IMR-90 (cell line): ENCODE results near the gene FOXF1. TPM values are rescaled to one million over a fixed set of nuclear protein-coding genes. Genes with fewer than 3 reads are reported as not detected.

Experiments used
- ATAC-seq: fragments of 200-7000 bp; cut with Tn5 transposase; 2 replicates; pipeline ENCODE4 v1.9.1; 2020; ENCODE audit warnings: low read depth, mild to moderate bottlenecking, moderate library complexity
- BruUV-seq: library from RNA; stranded (reverse); fragments of 400-500 nt; replicated peaks from 2 replicates; lab custom pipeline; 2021; lab: Mats Ljungman, UMichigan
- CTCF ChIA-PET: fragments of 300-600 bp; formaldehyde crosslinking; extraction: SDS; loops from one replicate; lab custom pipeline; 2021; ENCODE audit warnings: antibody characterized with exemption; lab: Yijun Ruan, JAX
- POLR2A ChIA-PET: fragments of 300-600 bp; sonication (Branson Sonifier 250); formaldehyde crosslinking; loops from one replicate; lab custom pipeline; 2022; ENCODE audit warnings: antibody characterized with exemption; ENCODE audit not compliant: unreplicated experiment; lab: Charles Lee
- DNase-seq: peaks from one replicate; pipeline ENCODE4 v3.0.0; 2013
- H2AFZ ChIP-seq: replicated peaks from 2 replicates; pipeline ENCODE3; 2013; ENCODE audit warnings: low read length, mild to moderate bottlenecking; ENCODE audit not compliant: poor library complexity
- H2AK5ac ChIP-seq: 2 replicates; pipeline ENCODE4 v1.6.1; 2013; ENCODE audit warnings: low read depth, low read length, inconsistent platforms
- H2AK9ac ChIP-seq: replicated peaks from 2 replicates; pipeline ENCODE3; 2013; ENCODE audit warnings: mild to moderate bottlenecking, low read depth, low read length, moderate library complexity; ENCODE audit not compliant: poor library complexity
- H2BK120ac ChIP-seq: 2 replicates; pipeline ENCODE4 v1.6.1; 2013; ENCODE audit warnings: low read depth, low read length, inconsistent platforms
- H2BK15ac ChIP-seq: 3 replicates; pipeline ENCODE4 v1.6.1; 2013; ENCODE audit warnings: low read depth, low read length, inconsistent platforms
- H2BK20ac ChIP-seq: 2 replicates; pipeline ENCODE4 v1.6.1; 2013; ENCODE audit warnings: low read depth, mild to moderate bottlenecking, inconsistent platforms, low read length, moderate library complexity
- H2BK5ac ChIP-seq: 2 replicates; pipeline ENCODE4 v1.6.1; 2013; ENCODE audit warnings: mild to moderate bottlenecking, low read depth, low read length, inconsistent platforms; ENCODE audit not compliant: poor library complexity, severe bottlenecking
- H3K14ac ChIP-seq: replicated peaks from 2 replicates; pipeline ENCODE4 v1.6.1; 2013; ENCODE audit warnings: low read depth, low read length, inconsistent platforms
- H3K18ac ChIP-seq: 2 replicates; pipeline ENCODE4 v1.6.1; 2013; ENCODE audit warnings: low read depth, low read length, control low read depth
- H3K23ac ChIP-seq: 2 replicates; pipeline ENCODE4 v1.6.1; 2013; ENCODE audit warnings: low read depth, low read length, inconsistent platforms
- H3K27ac ChIP-seq: 2 replicates; pipeline ENCODE4 v1.5.1; 2013; ENCODE audit warnings: mild to moderate bottlenecking, control low read depth, low read length; ENCODE audit not compliant: insufficient read depth
- H3K27me3 ChIP-seq: 2 replicates; pipeline ENCODE4 v1.6.1; 2013; ENCODE audit warnings: low read length; ENCODE audit not compliant: control insufficient read depth, insufficient read depth
- H3K36me3 ChIP-seq: 2 replicates; pipeline ENCODE4 v1.6.1; 2013; ENCODE audit warnings: low read length, mixed read lengths; ENCODE audit not compliant: control insufficient read depth, insufficient read depth
- H3K4ac ChIP-seq: 2 replicates; pipeline ENCODE4 v1.6.1; 2013; ENCODE audit warnings: low read depth, low read length, inconsistent platforms
- H3K4me1 ChIP-seq: 2 replicates; pipeline ENCODE4 v1.6.1; 2013; ENCODE audit warnings: low read length, mixed read lengths; ENCODE audit not compliant: control insufficient read depth, insufficient read depth
- H3K4me2 ChIP-seq: 2 replicates; pipeline ENCODE4 v1.6.1; 2013; ENCODE audit warnings: low read depth, mild to moderate bottlenecking, control low read depth, low read length, moderate library complexity
- H3K4me3 ChIP-seq: 2 replicates; pipeline ENCODE4 v1.5.1; 2013; ENCODE audit warnings: low read depth, mild to moderate bottlenecking, control low read depth, low read length, moderate library complexity; ENCODE audit not compliant: insufficient read depth
- H3K56ac ChIP-seq: 2 replicates; pipeline ENCODE4 v1.6.1; 2013; ENCODE audit warnings: low read length, inconsistent platforms; ENCODE audit not compliant: insufficient read depth; ENCODE audit errors: extremely low read depth
- H3K79me1 ChIP-seq, 2 experiments: 2 replicates each; pipeline ENCODE4 v1.6.1; 2013; ENCODE audit warnings: low read length in 2 of 2, inconsistent platforms in 1 of 2, low read depth in 1 of 2
- H3K9ac ChIP-seq: 2 replicates; pipeline ENCODE4 v1.6.1; 2013; ENCODE audit warnings: low read depth, low read length, control low read depth
- H3K9me1 ChIP-seq: 2 replicates; pipeline ENCODE4 v1.6.1; 2013; ENCODE audit warnings: low read length, inconsistent platforms; ENCODE audit not compliant: insufficient read depth
- H3K9me3 ChIP-seq: 2 replicates; pipeline ENCODE4 v1.6.1; 2013; ENCODE audit warnings: low read length; ENCODE audit not compliant: control insufficient read depth, insufficient read depth
- H4K20me1 ChIP-seq: 2 replicates; pipeline ENCODE4 v1.6.1; 2013; ENCODE audit warnings: low read length, inconsistent platforms; ENCODE audit not compliant: insufficient read depth
- H4K5ac ChIP-seq: 2 replicates; pipeline ENCODE4 v1.6.1; 2013; ENCODE audit warnings: mild to moderate bottlenecking, low read depth, low read length, control low read depth
- H4K8ac ChIP-seq, 2 experiments: 2 replicates each; pipeline ENCODE4 v1.6.1; 2013; ENCODE audit warnings: low read depth in 2 of 2, low read length in 2 of 2, control low read depth in 1 of 2, inconsistent platforms in 1 of 2
- H4K91ac ChIP-seq: 2 replicates; pipeline ENCODE4 v1.6.1; 2013; ENCODE audit warnings: low read depth, low read length, inconsistent platforms; ENCODE audit not compliant: insufficient read depth
- RAD21 ChIP-seq: IDR thresholded peaks from 2 replicates; pipeline ENCODE4 v1.6.1; 2012; ENCODE audit warnings: low read length, improper control_type of control experiment
- RCOR1 ChIP-seq: IDR thresholded peaks from 2 replicates; pipeline ENCODE4 v1.6.1; 2012; ENCODE audit warnings: mild to moderate bottlenecking, low read length, improper control_type of control experiment; ENCODE audit not compliant: insufficient replicate concordance
- SMC3 ChIP-seq: fragments of 150-350 bp; IDR thresholded peaks from 2 replicates; pipeline ENCODE4 v1.6.1; 2016; ENCODE audit warnings: low read depth, mild to moderate bottlenecking, antibody characterized with exemption, low read length, moderate library complexity
- WGBS, 2 experiments: methylation state at CpG; one replicate each; pipeline versions ENCODE4 v1.1.5 to v1.1.7; 2013; ENCODE audit warnings: missing lambda C conversion rate in 2 of 2; ENCODE audit not compliant: insufficient read length in 1 of 2; ENCODE audit errors: extremely low coverage in 2 of 2; 5-methylcytosine and 5-hydroxymethylcytosine counted together
- dilution Hi-C: fragments of 300-500 bp; cut with HindIII; formaldehyde crosslinking; loops from one replicate; pipeline ENCODE4 v1.14.3; 2018; ENCODE audit warnings: low sequenced_read_pairs; ENCODE audit not compliant: unreplicated experiment
- in situ Hi-C: fragments of 300-500 bp; cut with MboI; formaldehyde crosslinking; loops from 3 replicates; pipeline ENCODE4 v1.14.3; 2019; ENCODE audit warnings: low sequenced_read_pairs, inconsistent platforms, mixed read lengths
- intact Hi-C: fragments of 100-400 bp; cut with micrococcal nuclease; formaldehyde crosslinking; loops from 2 replicates; pipeline ENCODE4 v1.10.0; 2022
- polyA plus RNA-seq, 3 experiments: library from polyadenylated mRNA; depleted of rRNA; stranded (reverse); fragments of >200 nt; gene quantifications; 2 replicates each; pipeline ENCODE4 v1.2.3, GENCODE V29; 2012; ENCODE audit warnings: low replicate concordance in 1 of 3
- total RNA-seq: library from RNA; depleted of rRNA; stranded (reverse); fragments of >200 nt; gene quantifications from 2 replicates; pipeline ENCODE4 v1.2.3, GENCODE V29; 2012

Gene FOXF1
- total and polyA plus RNA-seq, 2 of the 4 experiments (the other 2 are of a cell fraction) = 2.7 to 33.0 TPM

GRCh38 chr16:86533076-86533475, 22.7 kb downstream of the FOXF1 start:
- H2AFZ ChIP-seq = no peak overlapping the region
- H4K20me1 ChIP-seq = no peaks in the 10 kb centered on the region
- H2AK5ac ChIP-seq = no peak overlapping the region
- H3K18ac ChIP-seq = no peak overlapping the region
- no peaks in the 10 kb centered on the region for H3K27me3 ChIP-seq
- dilution Hi-C loops = no loop called here
- H4K91ac ChIP-seq = no peak overlapping the region
- H3K27ac ChIP-seq = no peak overlapping the region
- no peak overlapping the region for H3K4me2 ChIP-seq
- ChIA-PET CTCF (no interaction called here), POLR2A (no interaction called here)
- WGBS, 2 experiments = 96% methylated on average over 5 of the region's 8 CpGs; no CpG with 5 or more reads in 1 of the 2 experiments
- no peak overlapping the region for H3K23ac ChIP-seq
- no peak overlapping the region for H2AK9ac ChIP-seq
- no peak overlapping the region for H4K5ac ChIP-seq
- peaks cover 12% of the 10 kb centered on the region for H3K36me3 ChIP-seq
- H3K9me3 ChIP-seq = no peaks in the 10 kb centered on the region
- no peak overlapping the region for H3K14ac ChIP-seq
- no peak for ATAC-seq
- H3K4ac ChIP-seq = no peak overlapping the region
- no peak overlapping the region for H3K9ac ChIP-seq
- H2BK5ac ChIP-seq = no peak overlapping the region
- no peak for TF ChIP-seq RCOR1
- TF ChIP-seq SMC3 = no peak
- TF ChIP-seq RAD21 = no peak
- H3K79me1 ChIP-seq = no peaks in the 10 kb centered on the region
- H2BK15ac ChIP-seq = no peak overlapping the region
- in situ Hi-C loops = no loop called here
- no peaks in the 10 kb centered on the region for H3K4me1 ChIP-seq
- no peak overlapping the region for H2BK20ac ChIP-seq
- no peak overlapping the region for H2BK120ac ChIP-seq
- no peak for DNase-seq
- H3K56ac ChIP-seq = no peak overlapping the region
- H4K8ac ChIP-seq = no peak overlapping the region
- no peaks in the 10 kb centered on the region for H3K9me1 ChIP-seq
- intact Hi-C loops = no loop called here
- BruUV-seq = no TSS peak
- H3K4me3 ChIP-seq = no peak overlapping the region
